ENCODE results near the gene ZFP36L2.

Gene ZFP36L2

GRCh38 chr2:43186679-43187374, 39.6 kb downstream of the ZFP36L2 start (continued):
- TF ChIP-seq RBAK (tag by site-specific recombination; IDR thresholded peaks at IDR 0.05) (no peak), OVOL3 (tag by site-specific recombination; IDR thresholded peaks at IDR 0.05) (no peak), BCL11B (tag by site-specific recombination; IDR thresholded peaks at IDR 0.05; ENCODE audit: low read depth) (no peak)

- Histone ChIP-seq H3K4me1 (ENCODE audit: control insufficient read depth, insufficient read depth, low read length) (no peaks in the 10 kb centered on the region), H3K36me3 (ENCODE audit: control insufficient read depth in 2 of 2, insufficient read depth in 1 of 2, low read length in 2 of 2) (no peaks in the 10 kb centered on the region), H3K4me3 (ENCODE audit: low read depth, low read length) (no peak overlapping the region), H3K27ac (ENCODE audit: extremely low read depth, low read depth, low read length) (no peak overlapping the region), H3K9me3 (ENCODE audit: control insufficient read depth, insufficient read depth, low read depth, low read length) (no peaks in the 10 kb centered on the region)
- no peak for TF ChIP-seq ZBTB8A (tag by site-specific recombination; IDR thresholded peaks at IDR 0.05)
- no peak for TF ChIP-seq ZNF423 (tag by site-specific recombination; IDR thresholded peaks at IDR 0.05)
- TF ChIP-seq KLF8 (tag by site-specific recombination; IDR thresholded peaks at IDR 0.05): no peak
- TF ChIP-seq ZNF19 (tag by site-specific recombination; IDR thresholded peaks at IDR 0.05; ENCODE audit: low read depth): no peak
- TF ChIP-seq ZNF18 (tag by site-specific recombination; IDR thresholded peaks at IDR 0.05): no peak
- no peak for TF ChIP-seq HOXD13 (CRISPR knock-in tag; IDR thresholded peaks at IDR 0.05; ENCODE audit: borderline replicate concordance)
- TF ChIP-seq ZNF175 (tag by site-specific recombination; IDR thresholded peaks at IDR 0.05): no peak
- TF ChIP-seq ZNF366 (tag by site-specific recombination; conservative IDR thresholded peaks at IDR 0.05): no peak
- TF ChIP-seq ZNF596 (tag by site-specific recombination; IDR thresholded peaks at IDR 0.05): no peak
- no peak for TF ChIP-seq ZNF266 (tag by site-specific recombination; IDR thresholded peaks at IDR 0.05; ENCODE audit: low read depth)
- ChIA-PET POLR2A (no interaction called here), CTCF (interaction anchor here (1.0 kb wide), 1 partner anchor 17 kb away, joined by 4 read pairs; no protein-coding TSS in a partner anchor)
Observed at GRCh38 chr2:43186321-43186678, 40.1 kb downstream of the ZFP36L2 start.

GRCh38 chr2:43185146-43185545, 41.3 kb downstream of the ZFP36L2 start:
- H3K9me3 ChIP-seq (ENCODE audit: control insufficient read depth, insufficient read depth, low read depth, low read length): no peaks in the 10 kb centered on the region
- H3K27ac ChIP-seq (ENCODE audit: extremely low read depth, low read depth, low read length): no peak overlapping the region
- POLR2A ChIA-PET: no interaction called here
- H3K4me1 ChIP-seq (ENCODE audit: control insufficient read depth, insufficient read depth, low read length): no peaks in the 10 kb centered on the region
- H3K36me3 ChIP-seq (ENCODE audit: control insufficient read depth in 2 of 2, insufficient read depth in 1 of 2, low read length in 2 of 2): no peaks in the 10 kb centered on the region
- no peak for TF ChIP-seq SP7 (tag by site-specific recombination; IDR thresholded peaks at IDR 0.05)
- TF ChIP-seq ZNF626 (tag by site-specific recombination; IDR thresholded peaks at IDR 0.05): no peak
- no peak for TF ChIP-seq ZNF148 (tag by site-specific recombination; IDR thresholded peaks at IDR 0.05; ENCODE audit: borderline replicate concordance)
- no peak for TF ChIP-seq ZNF121 (tag by site-specific recombination; IDR thresholded peaks at IDR 0.05)
- TF ChIP-seq TSHZ1 (tag by site-specific recombination; IDR thresholded peaks at IDR 0.05; ENCODE audit: borderline replicate concordance): no peak
- TF ChIP-seq ZNF133 (tag by site-specific recombination; IDR thresholded peaks at IDR 0.05): no peak
- TF ChIP-seq WT1 (tag by site-specific recombination; IDR thresholded peaks at IDR 0.05): no peak
- TF ChIP-seq ZNF366 (tag by site-specific recombination; conservative IDR thresholded peaks at IDR 0.05): no peak
- TF ChIP-seq GLIS1 (tag by site-specific recombination; IDR thresholded peaks at IDR 0.05): no peak
- TF ChIP-seq ZNF274 (IDR thresholded peaks at IDR 0.05; ENCODE audit: low read length): no peak
- no peak for TF ChIP-seq ZNF274 (tag by site-specific recombination; IDR thresholded peaks at IDR 0.05; ENCODE audit: borderline replicate concordance)
- no peak for TF ChIP-seq KLF17 (tag by site-specific recombination; IDR thresholded peaks at IDR 0.05)
- TF ChIP-seq FEZF1 (tag by site-specific recombination; IDR thresholded peaks at IDR 0.05): no peak
- CTCF ChIA-PET: no interaction called here
- no peak overlapping the region for H3K4me3 ChIP-seq (ENCODE audit: low read depth, low read length)
